CD4-positive, alpha-beta T cell treated with Interleukin-12 subunit alpha and Interleukin-12 subunit beta, for 1 hour (primary cell): Measurements from ENCODE around the gene RGL1.

ENCODE experiments used
- DNase-seq: peaks from one replicate; pipeline ENCODE4 v3.0.0-alpha.2; 2020

The RGL1 gene

DNA sequence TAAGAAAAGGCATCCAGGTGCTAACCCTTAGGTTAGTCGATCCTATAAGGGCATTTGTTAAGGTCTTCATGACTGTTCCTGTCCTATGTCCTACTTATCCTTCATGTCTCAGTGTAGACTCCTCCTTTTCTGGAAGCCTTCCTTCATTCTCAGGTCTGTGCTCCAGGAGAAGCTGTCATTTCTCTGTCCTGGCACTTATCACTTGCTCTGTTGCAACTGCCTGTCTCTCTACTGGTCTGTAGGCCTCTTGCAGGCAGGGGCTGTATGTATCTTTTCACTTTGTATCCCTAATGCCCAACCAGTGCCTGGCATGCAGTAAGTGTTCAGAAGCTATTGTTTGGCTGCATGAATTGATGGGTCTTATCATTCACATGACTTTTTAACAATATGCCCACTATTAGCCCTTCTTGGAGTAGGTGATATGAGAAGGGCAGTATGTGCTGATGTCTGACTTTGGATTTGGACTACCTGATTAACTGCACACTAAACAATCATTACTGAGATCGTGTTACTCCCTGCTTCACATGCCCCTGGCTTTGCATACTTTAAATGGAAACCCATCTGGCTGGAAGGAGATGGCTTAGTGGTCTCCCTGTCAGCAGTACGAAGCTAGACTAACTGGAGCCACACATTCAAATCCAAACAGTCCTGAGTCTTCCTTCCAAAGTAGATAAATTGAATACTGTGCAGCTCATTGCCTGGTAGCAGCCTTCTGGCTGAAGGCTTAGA lies 88.8 kb downstream of the RGL1 start:
- no peak for DNase-seq

DNA sequence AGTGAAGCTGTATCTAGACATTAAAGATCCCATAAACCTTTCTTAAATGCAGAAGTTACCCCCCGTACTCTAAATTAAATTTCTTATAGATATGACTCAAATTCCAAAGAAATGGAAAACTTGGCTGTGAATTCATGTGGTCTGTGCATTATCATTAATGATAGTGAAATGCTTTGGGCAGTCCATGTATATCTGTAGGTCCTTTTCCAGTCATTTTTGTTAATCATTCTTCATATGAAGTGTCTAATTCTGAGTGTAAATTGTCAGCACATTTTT lies 89.3 kb downstream of the RGL1 start:
- DNase-seq = no peak

DNA sequence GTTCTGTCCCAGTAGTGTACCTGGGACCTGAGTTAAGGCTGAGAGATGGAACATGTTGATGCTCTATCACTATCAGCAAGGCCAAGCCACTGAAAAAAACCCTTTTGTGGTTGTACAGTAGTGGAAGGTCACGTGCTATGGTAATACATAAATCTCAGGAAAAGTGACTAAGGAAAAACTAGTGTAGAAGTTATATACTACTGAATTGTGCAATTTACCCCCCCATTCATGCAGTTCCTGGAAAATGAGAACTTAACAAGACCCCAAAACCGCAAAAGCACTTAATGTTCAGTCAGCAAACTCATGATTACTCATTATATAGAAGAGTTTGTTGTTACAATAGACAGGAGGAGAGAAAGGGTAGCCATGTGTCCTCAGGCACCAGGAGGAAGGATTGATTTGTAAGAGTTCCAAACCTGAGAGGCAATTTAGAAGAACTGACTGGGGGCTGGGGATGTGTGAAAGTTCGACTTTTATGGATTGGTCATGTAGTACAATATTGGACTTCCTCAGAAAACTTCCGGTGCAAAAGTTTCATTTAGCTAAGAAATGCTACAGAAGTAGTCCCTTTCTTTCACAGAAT lies 91.6 kb downstream of the RGL1 start:
- no peak for DNase-seq

DNA sequence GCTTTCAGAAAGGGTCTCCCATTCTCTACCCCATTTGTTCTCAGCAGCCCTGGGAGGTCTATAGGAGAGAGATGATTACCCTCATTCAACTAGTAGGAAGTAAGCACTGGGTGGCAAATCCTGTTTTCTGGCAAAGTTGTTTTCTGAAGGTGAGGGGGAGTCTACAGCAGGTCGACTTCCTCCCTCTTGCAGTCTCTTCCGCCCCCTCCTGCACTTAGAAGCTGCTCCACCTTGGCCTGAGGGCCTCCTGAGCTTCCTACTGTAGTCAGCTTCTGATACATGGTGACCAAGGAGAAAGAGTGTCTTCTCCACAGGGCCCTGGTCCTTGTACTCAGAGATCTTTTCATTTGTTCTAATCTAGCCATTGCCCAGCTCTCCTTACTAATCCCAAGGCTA lies 93.1 kb downstream of the RGL1 start:
- DNase-seq = no peak

DNA sequence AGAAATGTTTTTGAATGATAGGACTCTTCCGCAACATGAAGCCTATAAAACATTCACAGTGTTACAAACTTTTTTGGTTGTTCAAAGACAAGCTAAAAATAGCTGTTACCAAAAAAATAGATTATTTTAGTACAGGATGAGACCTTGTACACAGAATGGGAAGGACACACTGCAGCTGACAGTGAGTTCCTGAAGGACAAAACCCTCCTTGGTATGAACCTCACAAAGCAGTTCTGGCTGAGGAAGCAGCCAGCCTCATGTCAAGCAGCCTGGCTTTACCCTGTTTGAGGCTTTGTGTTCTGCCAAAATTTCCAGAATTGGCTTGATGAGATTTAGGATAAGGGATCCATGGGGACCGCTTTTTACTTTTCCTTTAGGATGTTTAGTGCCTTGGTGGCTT lies 93.7 kb downstream of the RGL1 start:
- DNase-seq = no peak

DNA sequence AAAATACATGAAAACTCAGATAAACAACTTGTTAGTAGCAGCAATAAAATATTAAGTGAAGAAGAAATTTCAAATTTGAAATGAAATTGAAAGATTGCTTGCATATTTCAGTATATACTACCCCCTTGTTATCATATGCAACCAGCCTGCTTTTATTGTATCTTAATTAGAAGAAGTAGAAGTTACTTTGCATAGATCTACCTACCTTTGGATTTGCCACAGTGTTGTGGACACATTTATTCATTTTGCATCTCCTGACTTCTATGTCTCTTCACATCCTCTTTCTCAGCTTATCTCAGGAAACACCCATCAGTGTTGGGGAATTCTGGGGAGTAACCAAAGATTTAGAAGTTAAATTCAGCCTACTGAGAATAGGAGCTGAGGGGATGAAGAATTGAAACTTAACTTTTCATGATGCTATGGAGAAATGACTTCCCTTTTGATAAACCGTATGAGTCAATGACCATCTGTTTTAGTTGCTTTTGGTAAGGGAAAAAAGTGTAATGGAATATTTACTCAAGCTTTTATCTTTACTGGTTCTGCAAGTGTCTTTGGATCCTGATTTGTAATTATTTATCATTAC lies 96.9 kb downstream of the RGL1 start:
- DNase-seq = no peak

DNA sequence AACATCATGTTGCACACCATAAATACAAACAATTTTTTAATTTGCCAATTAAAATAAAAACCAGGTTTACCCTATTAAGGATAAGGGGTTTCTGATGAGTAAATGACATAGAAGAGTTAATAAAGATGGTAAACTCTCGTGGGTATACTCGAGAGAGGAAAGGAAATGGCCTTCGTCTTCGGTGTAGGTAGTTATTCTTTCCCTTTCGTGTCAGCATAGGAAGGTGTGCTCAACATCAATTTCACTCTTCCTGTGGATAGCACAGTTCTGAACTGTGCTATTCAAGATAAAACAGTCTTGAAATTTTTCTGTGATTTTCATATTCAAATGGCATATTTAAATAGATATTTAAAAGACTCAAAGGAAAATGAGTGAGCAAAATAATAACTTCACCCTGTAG lies 98.2 kb downstream of the RGL1 start:
- no peak for DNase-seq

DNA sequence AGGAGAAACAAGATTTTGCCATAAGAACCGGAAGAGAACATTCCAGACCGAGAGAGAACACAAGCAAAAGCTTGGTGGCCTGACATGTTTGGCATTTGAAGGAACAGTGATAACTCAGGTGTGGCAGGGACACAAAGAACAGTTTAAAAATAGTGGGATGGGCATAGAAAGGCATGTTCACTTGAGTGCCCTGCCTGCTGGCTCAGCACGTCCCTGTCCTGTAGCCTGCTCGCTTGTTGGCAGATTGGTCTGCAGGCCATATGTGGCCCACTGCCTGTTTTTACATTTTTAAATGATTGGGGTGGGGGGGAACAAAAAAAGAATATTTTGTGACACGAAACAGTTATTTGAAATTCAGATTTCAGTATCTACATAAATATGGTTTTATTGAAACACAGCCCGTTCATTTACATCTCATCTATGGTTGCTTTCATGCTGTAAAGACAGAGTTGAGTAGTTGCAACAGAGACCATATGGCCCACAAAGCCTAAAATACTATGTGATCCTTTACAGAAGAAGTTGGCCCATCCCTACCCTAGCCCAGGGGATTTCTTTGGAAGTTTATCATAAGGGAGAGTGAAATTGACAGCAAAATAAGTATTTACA lies 100.7 kb downstream of the RGL1 start:
- no peak for DNase-seq

DNA sequence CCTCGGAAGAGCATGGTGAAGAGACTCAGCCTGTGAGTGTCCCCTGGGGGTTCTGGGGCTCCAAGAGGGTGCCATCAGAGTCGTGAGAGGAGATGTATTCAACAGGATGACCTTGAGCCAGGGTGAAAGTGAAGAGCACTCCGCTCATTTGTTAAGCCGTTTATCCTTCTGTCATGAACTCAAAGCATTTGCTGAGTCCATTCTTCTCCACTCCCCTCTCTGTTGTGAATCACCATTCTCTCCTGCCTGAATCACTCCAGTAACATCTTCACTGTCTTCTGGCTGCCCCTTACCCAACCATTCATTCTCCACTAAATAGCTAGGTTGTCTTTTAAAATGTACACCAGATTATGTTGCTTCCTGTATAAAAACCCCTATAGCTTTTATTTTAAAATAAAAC lies 102.2 kb downstream of the RGL1 start:
- no peak for DNase-seq

DNA sequence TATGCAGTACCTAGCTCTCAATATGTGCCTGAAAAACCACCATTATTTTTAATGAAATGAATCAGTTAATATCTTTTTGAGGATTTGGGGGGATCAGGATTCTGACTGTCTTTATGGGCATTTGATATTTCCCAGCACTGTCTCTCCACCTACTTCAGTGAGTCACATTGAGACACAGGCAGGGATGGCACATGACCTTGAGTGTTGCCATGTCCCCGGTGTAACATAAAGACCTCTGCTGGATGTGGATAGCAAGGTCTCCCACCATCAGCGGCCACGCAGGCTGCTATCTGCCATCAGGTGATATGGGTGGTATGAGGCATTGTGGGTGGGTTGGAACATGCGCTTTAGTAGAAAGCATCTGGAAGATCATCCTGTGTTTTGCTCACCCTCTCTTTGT lies 103.2 kb downstream of the RGL1 start:
- no peak for DNase-seq

DNA sequence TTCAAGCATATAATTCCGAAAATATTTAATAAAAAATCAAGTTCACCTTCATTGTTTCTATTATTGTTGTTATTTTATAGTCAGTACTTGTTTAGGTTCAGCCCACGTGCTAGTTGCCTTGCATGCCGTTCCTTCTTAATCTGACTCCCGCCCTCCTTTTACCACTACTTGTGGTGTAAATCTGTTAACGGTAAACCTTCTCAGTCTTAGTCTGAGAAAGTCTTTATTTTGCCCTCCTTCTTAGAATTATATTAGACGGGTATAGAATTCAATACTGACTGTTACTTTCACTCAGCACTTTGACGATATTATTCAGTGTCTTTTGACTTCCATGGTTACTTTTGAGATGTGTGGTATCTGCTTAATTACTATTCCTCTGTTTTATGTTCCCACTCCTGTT lies 104.8 kb downstream of the RGL1 start:
- DNase-seq = no peak

DNA sequence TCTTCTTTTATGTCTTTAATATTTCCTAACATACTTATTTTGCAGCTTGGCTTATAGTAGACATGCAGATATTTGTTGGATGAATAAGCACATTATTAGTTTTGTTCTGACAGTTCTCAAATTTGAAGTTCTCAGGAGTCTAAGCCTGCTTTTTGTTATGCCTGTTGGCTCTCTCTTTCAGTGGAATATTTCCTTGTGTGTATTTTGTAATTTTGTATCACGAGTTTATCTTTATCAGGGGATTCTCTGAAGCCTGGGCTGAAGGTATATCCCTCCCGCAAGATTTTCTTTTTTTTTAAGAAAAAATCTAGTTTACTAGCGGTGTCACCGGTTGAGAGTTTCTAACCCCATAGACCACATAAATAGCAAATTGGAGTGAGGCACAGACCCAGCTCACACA lies 105.9 kb downstream of the RGL1 start:
- no peak for DNase-seq

DNA sequence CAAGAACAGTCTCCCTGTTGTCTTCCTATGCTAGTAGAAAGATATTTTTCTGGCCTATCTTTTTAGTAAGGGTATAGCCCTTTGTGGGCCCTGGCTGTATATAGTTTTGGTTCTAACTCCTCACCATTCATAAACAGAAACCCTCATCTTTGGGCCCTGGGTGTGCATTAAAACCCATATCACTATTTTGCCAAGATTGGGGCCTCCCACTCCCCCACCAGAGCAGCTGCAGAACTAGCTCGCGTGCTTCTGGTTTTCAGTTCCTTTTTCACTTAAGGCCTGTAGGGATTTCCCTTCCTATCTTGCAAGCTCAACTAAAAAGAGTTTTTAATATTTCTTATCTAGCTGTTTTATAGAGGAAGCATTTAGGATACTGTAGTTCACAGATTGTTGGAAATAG lies 106.4 kb downstream of the RGL1 start:
- DNase-seq = no peak

DNA sequence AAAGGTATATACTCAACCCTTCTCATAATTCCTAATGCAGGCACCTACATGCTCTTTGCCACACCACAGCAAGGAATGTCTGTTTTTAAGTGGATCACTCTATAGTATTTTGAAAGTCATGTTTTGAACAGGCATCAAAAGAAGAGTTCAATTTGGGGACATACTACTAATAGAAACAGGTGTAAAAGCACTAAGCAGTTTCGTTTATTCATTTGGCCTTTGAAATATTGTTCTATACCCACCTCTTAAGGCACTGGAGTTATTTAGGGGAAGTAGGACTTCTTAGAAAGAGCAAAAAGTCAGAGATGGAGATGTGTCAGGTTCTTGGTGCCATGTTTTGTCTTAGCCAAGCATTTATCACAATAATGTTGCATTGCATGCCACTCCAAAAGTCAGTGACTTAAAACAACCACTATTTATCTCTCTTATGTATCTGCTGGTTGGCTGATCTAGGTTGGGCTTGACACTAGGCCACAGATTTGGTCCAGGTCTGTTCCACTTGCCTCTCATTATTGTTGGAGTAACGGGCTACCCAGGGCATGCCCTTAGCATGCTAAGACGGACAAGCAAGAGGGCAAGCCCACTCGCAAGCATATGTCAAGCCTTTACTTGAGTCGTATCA lies 107.5 kb downstream of the RGL1 start:
- DNase-seq = no peak

DNA sequence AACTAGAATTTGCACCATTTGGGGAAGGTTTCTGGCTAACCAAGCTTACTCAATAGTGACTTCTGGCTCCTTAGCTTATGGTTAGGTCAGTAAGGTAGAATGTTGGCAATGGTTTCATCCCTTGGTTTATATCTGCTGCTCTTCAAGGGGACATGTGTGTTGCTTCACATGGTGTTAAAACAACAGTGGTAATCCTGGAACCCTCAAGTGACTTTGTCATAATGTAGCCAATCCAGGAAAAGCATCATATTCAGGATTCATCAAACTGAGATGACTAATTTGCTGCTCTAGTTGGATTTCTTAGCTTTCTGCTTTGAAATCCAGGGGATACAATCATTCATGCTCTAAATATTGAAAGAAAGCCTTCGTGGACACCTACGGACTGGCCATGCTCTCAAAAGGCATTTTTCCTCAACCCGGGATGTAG lies 108.7 kb downstream of the RGL1 start:
- no peak for DNase-seq

DNA sequence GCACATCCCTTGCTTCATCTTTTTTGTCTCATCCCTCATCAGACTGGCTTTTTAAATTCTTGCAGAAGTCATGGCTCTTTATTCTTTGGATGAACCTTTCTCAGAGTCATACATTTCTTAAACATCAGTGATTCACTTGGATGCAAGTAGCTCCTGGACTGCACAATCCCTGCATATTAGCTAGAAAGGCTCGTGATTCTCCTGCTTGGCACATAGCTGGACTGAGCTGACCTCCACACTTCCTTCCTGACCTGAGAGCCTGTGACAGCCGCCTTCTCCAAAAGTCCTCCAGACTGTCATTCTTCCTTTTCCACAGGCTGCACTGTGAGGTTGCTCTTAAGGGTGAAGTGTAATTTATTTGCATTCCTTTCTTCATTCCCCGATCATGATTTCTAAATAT lies 109.4 kb downstream of the RGL1 start:
- no peak for DNase-seq

DNA sequence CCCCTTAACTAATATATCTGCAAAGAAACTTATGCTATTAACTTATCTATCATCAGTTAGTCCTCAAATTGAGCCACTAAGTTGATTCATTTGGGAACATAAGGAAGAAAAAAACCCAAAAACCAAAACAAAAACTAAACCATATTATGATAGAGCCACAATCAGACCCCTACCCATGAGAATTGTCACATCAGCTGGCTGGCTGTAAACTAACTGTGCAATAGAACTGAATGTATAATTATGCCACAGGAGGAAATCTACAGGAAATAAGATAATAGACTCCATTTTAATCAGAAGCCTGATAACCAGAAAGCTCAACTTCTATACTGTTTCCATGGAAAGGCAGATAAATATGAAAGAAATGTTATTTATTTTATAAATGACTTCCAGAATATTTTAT lies 110.0 kb downstream of the RGL1 start:
- no peak for DNase-seq

DNA sequence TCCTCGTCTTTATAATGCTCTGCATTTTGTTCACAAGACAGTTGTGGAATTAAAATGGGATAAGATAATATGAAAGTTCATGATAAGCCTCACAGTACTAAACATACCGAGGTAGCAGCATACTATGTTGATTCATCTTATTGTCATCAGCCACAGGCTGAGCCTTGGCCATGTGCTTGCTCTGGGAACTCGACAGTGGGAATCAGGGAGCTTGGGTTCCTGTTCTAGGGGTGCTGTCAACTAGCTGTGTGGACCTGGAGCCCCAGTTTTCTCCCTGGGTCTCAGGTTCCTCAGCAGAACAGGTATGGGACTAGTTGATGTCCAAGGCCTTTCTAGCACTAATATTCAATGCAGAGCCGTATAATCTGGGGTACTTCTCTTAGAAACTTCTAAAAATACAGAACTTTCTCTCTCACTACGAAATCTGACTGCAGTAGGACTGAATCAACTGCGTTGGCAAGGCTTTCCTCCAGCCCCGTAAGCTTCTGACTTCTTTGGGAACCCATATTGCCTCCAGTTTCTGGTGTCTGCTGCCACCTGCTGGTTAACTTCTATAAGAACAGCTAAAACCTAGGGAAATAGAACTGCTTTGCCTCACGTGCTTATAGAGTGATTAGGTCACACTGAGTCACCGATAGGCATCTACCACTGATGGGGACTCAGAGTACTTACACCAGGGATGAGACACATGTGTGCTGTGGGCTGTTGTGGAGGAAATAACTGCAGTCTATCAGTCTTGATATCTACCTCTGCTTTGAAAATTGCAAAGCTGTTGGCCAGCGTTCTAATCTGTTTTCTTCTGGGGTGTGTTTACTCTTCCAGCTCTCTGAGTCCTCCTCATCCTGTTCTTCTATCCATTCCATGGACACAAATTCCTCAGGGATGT lies 110.9 kb downstream of the RGL1 start:
- peak; percentile 85 for DNase-seq

DNA sequence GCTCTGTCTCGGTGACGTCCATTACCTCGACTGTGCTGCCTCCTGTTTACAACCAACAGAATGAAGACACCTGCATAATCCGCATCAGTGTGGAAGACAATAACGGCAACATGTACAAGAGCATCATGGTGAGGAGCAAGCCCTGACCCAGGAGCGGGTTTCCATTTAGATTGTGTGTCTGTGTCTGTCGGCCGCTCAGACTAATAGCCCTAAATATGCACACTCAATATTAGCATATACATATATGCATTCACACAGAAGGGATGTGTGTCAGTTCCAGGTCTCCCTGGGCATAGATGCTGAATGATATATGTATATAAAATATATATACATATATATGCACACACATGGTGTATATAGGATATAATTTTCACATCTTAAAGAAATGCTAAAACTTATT lies 111.7 kb downstream of the RGL1 start:
- no peak for DNase-seq

DNA sequence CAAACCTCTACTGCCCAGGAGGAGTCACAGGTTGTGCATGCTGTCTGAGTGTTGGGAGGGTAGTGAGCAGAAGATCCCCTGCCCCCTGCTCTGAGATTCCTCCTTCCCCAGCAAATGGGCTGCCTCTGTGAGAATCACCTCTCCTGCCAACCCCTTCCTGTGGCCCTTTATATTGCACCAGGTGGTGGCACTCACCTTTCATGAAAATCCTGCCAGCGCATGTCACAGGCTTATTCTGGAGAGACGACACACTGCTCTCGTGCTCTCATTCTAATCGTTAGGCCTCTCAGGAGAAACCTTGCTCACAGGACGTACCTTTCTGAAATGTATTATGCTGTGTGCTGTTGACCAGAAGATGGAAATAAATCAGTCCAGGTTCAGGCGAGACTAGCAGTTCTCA lies 113.7 kb downstream of the RGL1 start:
- DNase-seq = no peak

DNA sequence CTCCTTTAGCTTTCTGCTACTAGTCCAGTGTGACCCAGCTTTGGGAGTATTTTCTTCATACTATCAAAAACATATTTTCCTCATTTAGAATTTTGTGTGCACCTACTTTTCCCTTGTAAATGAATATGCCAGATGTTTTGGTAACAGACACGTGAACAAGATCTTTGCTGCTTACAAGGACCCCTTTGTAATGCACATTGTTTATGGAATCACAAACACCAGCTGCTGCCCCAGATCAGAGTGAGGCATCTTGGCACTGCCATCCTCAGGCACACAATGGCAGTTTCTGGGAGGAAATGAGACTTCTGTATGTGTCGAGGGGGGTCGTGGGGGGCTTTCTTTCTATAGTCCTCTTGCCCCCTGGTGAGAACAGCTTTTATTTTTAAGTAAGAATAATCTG lies 115.7 kb downstream of the RGL1 start:
- DNase-seq = no peak

DNA sequence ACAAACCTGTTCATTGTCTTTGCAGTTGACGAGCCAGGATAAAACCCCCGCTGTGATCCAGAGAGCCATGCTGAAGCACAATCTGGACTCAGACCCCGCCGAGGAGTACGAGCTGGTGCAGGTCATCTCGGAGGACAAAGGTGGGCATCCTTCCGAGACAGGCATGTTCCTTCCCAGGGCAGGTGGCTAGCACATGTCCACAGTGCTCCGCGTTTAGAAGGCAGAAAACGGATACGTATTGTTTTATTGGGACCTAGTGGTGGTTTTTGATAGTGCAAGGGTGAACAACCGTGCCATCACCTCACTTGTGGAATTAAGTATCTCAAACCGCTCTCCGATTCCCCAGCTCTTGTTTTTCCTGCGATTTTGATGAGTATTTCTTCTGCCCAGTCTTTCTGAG lies 117.3 kb downstream of the RGL1 start:
- no peak for DNase-seq

DNA sequence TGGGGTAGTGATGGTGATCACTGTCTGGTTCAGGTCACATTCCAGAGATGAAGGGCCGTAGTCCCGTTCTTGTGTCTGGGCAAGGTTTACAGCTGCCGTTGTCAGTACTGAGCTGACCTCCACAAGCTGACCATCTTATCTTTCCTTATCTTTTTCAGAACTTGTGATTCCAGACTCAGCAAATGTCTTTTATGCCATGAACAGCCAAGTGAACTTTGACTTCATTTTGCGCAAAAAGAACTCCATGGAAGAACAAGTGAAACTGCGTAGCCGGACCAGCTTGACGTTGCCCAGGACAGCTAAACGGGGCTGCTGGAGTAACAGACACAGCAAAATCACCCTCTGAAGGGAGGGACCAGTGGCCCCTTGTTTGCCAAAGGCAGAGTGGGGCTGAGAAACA lies 121.0 kb downstream of the RGL1 start:
- no peak for DNase-seq
